ENCODE results near the gene FUOM. TPM values are rescaled to one million over a fixed set of nuclear protein-coding genes. Genes with fewer than 3 reads are reported as not detected.
A peak's percentile ranks its signal among the peaks of the same experiment; 100 is the strongest.

The FUOM gene
- total RNA-seq, 1 experiment from 2014 or later: 16.0 TPM

DNA sequence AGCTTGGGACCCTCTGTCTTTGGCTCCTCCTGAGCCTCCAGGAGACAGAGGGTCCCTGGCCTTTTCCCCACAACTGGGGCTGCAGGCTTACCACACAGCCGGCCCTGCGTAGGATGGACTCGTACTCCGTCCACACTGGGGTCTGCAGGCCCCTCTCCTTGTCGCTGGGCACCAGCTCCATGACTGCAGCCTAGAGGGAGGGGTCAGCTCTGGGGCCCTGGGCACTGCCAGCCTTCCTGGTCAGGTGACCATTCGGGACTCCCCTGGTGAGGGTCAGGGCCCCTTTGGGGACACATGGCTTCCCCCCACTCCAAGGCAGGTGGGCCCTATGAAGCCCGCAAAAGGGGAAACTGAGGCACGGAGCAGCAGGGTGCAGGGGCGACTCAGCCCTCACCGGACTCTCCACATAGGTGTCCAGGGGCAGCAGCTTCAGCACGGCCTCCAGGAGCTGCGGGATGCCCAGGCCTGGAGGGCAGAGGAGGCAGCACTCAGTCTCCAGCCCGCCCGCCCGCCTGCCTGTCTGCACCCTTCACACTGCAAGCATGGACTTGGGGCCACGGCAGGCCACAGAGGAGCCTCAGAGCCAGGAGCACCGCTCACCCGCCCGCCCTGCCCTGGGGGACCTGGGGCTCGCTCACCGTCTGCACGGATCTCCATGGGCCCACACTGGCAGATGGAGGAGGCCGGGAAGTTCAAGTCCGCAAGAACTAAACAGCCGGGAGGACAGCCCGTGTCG is 1.1 kb downstream of the FUOM start:
- peak overlapping the region; percentile 86 for H3K27ac ChIP-seq (ENCODE audit: low read depth, low read length, poor library complexity, severe bottlenecking)
- no peaks in the 10 kb centered on the region for H3K9me3 ChIP-seq (ENCODE audit: low read depth, low read length, poor library complexity, severe bottlenecking)
- POLR2A ChIA-PET (ENCODE audit: low non-redundant PET): no interaction called here
- H3K27me3 ChIP-seq (replicated peaks; ENCODE audit: insufficient read depth, low read depth, low read length, poor library complexity): no peaks in the 10 kb centered on the region
- intact Hi-C loops (cut with micrococcal nuclease; ENCODE audit: unreplicated experiment): no loop called here
- TSS peak; percentile 27 for BruUV-seq (replicated peaks)
- DNase-seq (ENCODE audit: low spot score): no peak
- TF ChIP-seq, protein P1, sequence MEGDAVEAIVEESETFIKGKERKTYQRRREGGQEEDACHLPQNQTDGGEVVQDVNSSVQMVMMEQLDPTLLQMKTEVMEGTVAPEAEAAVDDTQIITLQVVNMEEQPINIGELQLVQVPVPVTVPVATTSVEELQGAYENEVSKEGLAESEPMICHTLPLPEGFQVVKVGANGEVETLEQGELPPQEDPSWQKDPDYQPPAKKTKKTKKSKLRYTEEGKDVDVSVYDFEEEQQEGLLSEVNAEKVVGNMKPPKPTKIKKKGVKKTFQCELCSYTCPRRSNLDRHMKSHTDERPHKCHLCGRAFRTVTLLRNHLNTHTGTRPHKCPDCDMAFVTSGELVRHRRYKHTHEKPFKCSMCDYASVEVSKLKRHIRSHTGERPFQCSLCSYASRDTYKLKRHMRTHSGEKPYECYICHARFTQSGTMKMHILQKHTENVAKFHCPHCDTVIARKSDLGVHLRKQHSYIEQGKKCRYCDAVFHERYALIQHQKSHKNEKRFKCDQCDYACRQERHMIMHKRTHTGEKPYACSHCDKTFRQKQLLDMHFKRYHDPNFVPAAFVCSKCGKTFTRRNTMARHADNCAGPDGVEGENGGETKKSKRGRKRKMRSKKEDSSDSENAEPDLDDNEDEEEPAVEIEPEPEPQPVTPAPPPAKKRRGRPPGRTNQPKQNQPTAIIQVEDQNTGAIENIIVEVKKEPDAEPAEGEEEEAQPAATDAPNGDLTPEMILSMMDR (conservative IDR thresholded peaks at IDR 0.05; ENCODE audit: low read depth, low read length): no peak
- TF ChIP-seq EZH2 (IDR thresholded peaks at IDR 0.05; ENCODE audit: borderline replicate concordance, low read depth, low read length, poor library complexity, severe bottlenecking): no peak
- CTCF ChIA-PET: no interaction called here
- no peaks in the 10 kb centered on the region for H3K36me3 ChIP-seq (ENCODE audit: insufficient read depth, low read length, poor library complexity, severe bottlenecking)
- peak overlapping the region; percentile 85 for H3K4me3 ChIP-seq (ENCODE audit: low read depth, low read length, poor library complexity, severe bottlenecking)
- no peaks in the 10 kb centered on the region for H3K4me1 ChIP-seq (ENCODE audit: insufficient read depth, low read length, poor library complexity, severe bottlenecking)

DNA sequence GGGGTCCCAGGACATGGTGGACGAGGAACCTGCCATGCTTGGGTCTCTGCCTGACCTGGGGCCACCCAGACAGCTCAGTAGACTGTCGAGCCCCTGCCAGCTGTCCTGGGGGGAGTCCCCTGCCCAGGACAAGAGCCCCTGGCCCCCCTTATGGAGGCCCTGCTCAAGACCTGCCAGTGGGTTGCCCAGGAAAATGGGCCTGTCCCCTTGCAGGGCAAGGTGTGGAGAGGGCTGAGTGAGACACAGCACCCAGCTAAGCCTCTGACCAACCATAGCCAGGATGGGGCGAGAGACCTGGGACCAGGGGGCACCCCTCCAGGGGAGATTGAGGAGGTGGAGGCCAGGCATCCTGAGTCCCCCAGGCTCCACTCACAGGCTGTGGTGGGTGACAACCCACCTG is 1.8 kb downstream of the FUOM start:
- BruUV-seq (replicated peaks): no TSS peak

DNA sequence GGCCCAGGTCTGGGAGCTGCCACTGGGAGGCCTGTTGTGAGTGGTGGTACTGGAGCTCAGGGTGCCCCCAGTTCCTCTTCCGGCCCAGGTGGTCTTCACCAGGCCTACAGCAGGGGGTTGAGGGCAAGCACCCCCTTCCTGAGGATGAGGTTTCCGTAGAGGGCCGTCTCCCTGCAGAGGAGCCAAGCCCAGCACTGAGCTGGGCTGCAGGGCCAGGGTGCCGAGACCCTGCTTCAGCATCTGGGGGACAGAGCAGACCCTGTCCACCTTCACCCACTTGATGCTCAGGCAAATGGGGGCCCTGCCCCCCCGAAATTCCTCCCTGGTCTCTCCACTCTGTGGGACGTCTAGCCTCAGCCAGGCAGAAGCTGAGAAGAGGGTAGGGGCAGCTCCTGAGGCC is 2.6 kb downstream of the FUOM start:
- Histone ChIP-seq H3K4me1 (ENCODE audit: insufficient read depth, low read length, poor library complexity, severe bottlenecking) (no peaks in the 10 kb centered on the region), H3K36me3 (ENCODE audit: insufficient read depth, low read length, poor library complexity, severe bottlenecking) (no peaks in the 10 kb centered on the region), H3K27ac (ENCODE audit: low read depth, low read length, poor library complexity, severe bottlenecking) (no peak overlapping the region), H3K9me3 (ENCODE audit: low read depth, low read length, poor library complexity, severe bottlenecking) (no peaks in the 10 kb centered on the region), H3K27me3 (replicated peaks; ENCODE audit: insufficient read depth, low read depth, low read length, poor library complexity) (no peaks in the 10 kb centered on the region), H3K4me3 (ENCODE audit: low read depth, low read length, poor library complexity, severe bottlenecking) (no peak overlapping the region)
- TF ChIP-seq, protein P1 (conservative IDR thresholded peaks at IDR 0.05; ENCODE audit: low read depth, low read length): no peak
- no peak for TF ChIP-seq EZH2 (IDR thresholded peaks at IDR 0.05; ENCODE audit: borderline replicate concordance, low read depth, low read length, poor library complexity, severe bottlenecking)
- CTCF ChIA-PET: no interaction called here
- BruUV-seq (replicated peaks): no TSS peak
- intact Hi-C loops (cut with micrococcal nuclease; ENCODE audit: unreplicated experiment): no loop called here
- POLR2A ChIA-PET (ENCODE audit: low non-redundant PET): no interaction called here
- DNase-seq (ENCODE audit: low spot score): no peak

More for the DNA sequence above, 1.8 kb downstream of the FUOM start:
- Histone ChIP-seq H3K27ac (ENCODE audit: low read depth, low read length, poor library complexity, severe bottlenecking) (no peak overlapping the region), H3K27me3 (replicated peaks; ENCODE audit: insufficient read depth, low read depth, low read length, poor library complexity) (no peaks in the 10 kb centered on the region), H3K9me3 (ENCODE audit: low read depth, low read length, poor library complexity, severe bottlenecking) (no peaks in the 10 kb centered on the region), H3K4me1 (ENCODE audit: insufficient read depth, low read length, poor library complexity, severe bottlenecking) (no peaks in the 10 kb centered on the region), H3K4me3 (ENCODE audit: low read depth, low read length, poor library complexity, severe bottlenecking) (no peak overlapping the region), H3K36me3 (ENCODE audit: insufficient read depth, low read length, poor library complexity, severe bottlenecking) (no peaks in the 10 kb centered on the region)
- intact Hi-C loops (cut with micrococcal nuclease; ENCODE audit: unreplicated experiment): no loop called here
- no peak for DNase-seq (ENCODE audit: low spot score)
- TF ChIP-seq, protein P1 (conservative IDR thresholded peaks at IDR 0.05; ENCODE audit: low read depth, low read length): no peak
- no peak for TF ChIP-seq EZH2 (IDR thresholded peaks at IDR 0.05; ENCODE audit: borderline replicate concordance, low read depth, low read length, poor library complexity, severe bottlenecking)
- ChIA-PET POLR2A (ENCODE audit: low non-redundant PET) (no interaction called here), CTCF (no interaction called here)

Data from A673 (cell line).